Fibroblast of villous mesenchyme (primary cell): ENCODE data around the gene KCTD12. TPM values are rescaled to one million over a fixed set of nuclear protein-coding genes. Genes with fewer than 3 reads are reported as not detected.

Experiments used
- DNase-seq: peaks from one replicate; pipeline ENCODE4 v3.0.0-alpha.2; 2010; ENCODE audit warnings: low read depth
- H3K4me3 ChIP-seq: 2 replicates; pipeline ENCODE4 v1.5.1; 2011; ENCODE audit warnings: low read depth, mild to moderate bottlenecking, low read length
- CTCF ChIP-seq: IDR thresholded peaks from 2 replicates; pipeline ENCODE4 v1.5.1; 2012; ENCODE audit warnings: low read depth, mild to moderate bottlenecking, low read length; ENCODE audit not compliant: insufficient read depth
- total RNA-seq: library from RNA; depleted of rRNA; stranded (reverse); fragments of >200 nt; gene quantifications from 2 replicates; pipeline ENCODE4 v1.2.3, GENCODE V29; 2012

Gene KCTD12
- total RNA-seq, 1 donor, result 18.6 TPM

GRCh38 chr13:76852986-76853385, 33.2 kb downstream of the KCTD12 start:
- TF ChIP-seq CTCF, result no peak
- peak; percentile 48 for DNase-seq
- no peak overlapping the region for H3K4me3 ChIP-seq

GRCh38 chr13:76851961-76852360, 34.2 kb downstream of the KCTD12 start:
- TF ChIP-seq CTCF, result no peak
- no peak overlapping the region for H3K4me3 ChIP-seq
- DNase-seq, result no peak

GRCh38 chr13:76849493-76849892, 36.7 kb downstream of the KCTD12 start:
- no peak for DNase-seq
- TF ChIP-seq CTCF, result no peak
- H3K4me3 ChIP-seq, result no peak overlapping the region

- TF ChIP-seq CTCF, result no peak
- H3K4me3 ChIP-seq, result no peak overlapping the region
- peak; percentile 48 for DNase-seq
Measured at GRCh38 chr13:76848596-76848995, 37.6 kb downstream of the KCTD12 start.

GRCh38 chr13:76846363-76846762, 39.8 kb downstream of the KCTD12 start:
- no peak for TF ChIP-seq CTCF
- DNase-seq, result peak; percentile 51
- no peak overlapping the region for H3K4me3 ChIP-seq

- TF ChIP-seq CTCF, result no peak
- H3K4me3 ChIP-seq, result no peak overlapping the region
- DNase-seq, result no peak
Measured at GRCh38 chr13:76845865-76846264, 40.3 kb downstream of the KCTD12 start.

GRCh38 chr13:76845367-76845766, 40.8 kb downstream of the KCTD12 start:
- TF ChIP-seq CTCF, result no peak
- DNase-seq, result no peak

More at GRCh38 chr13:76845367-76845766, 40.8 kb downstream of the KCTD12 start:
- H3K4me3 ChIP-seq, result no peak overlapping the region
